Mesenchymal stem cell (in vitro differentiated cells and primary cell): ENCODE data around the gene ABCB10. TPM values are rescaled to one million over a fixed set of nuclear protein-coding genes. Genes with fewer than 3 reads are reported as not detected.

Experiments used
- DNase-seq: peaks from one replicate; pipeline ENCODE4 v3.0.0-alpha.2; 2013
- H2AFZ ChIP-seq: one replicate; pipeline ENCODE4 v1.6.1; 2013; ENCODE audit warnings: low read depth, mild to moderate bottlenecking, control low read depth, inconsistent platforms, low read length, moderate library complexity
- H2AK5ac ChIP-seq: 2 replicates; pipeline ENCODE4 v1.6.1; 2013; ENCODE audit warnings: low read length, moderate library complexity, mild to moderate bottlenecking, inconsistent platforms; ENCODE audit not compliant: severe bottlenecking
- H2BK120ac ChIP-seq: one replicate; pipeline ENCODE4 v1.6.1; 2013; ENCODE audit warnings: low read depth, mild to moderate bottlenecking, inconsistent platforms, low read length, moderate library complexity
- H2BK12ac ChIP-seq, 2 experiments: one replicate each; pipeline ENCODE4 v1.6.1; 2013; ENCODE audit warnings: inconsistent platforms in 2 of 2, low read length in 2 of 2, mild to moderate bottlenecking in 2 of 2, moderate library complexity in 2 of 2, control low read depth in 1 of 2
- H2BK15ac ChIP-seq: one replicate; pipeline ENCODE4 v1.6.1; 2013; ENCODE audit warnings: mild to moderate bottlenecking, low read depth, inconsistent platforms; ENCODE audit not compliant: poor library complexity, severe bottlenecking
- H2BK5ac ChIP-seq: 2 replicates; pipeline ENCODE4 v1.6.1; 2013; ENCODE audit warnings: low read depth, mild to moderate bottlenecking, low read length, control low read depth, inconsistent platforms; ENCODE audit not compliant: poor library complexity, severe bottlenecking
- H3K14ac ChIP-seq, 2 experiments: one replicate each; pipeline ENCODE4 v1.6.1; 2013; ENCODE audit warnings: inconsistent platforms in 2 of 2, low read length in 2 of 2, control low read depth in 1 of 2, mild to moderate bottlenecking in 1 of 2, moderate library complexity in 1 of 2
- H3K18ac ChIP-seq, 2 experiments: one replicate each; pipeline ENCODE4 v1.6.1; 2013; ENCODE audit warnings: inconsistent platforms in 2 of 2, low read length in 2 of 2, control low read depth in 1 of 2, low read depth in 1 of 2, mild to moderate bottlenecking in 1 of 2
- H3K23ac ChIP-seq, 2 experiments: one replicate each; pipeline ENCODE4 v1.6.1; 2013; ENCODE audit warnings: inconsistent platforms in 2 of 2, low read length in 2 of 2, mild to moderate bottlenecking in 2 of 2, moderate library complexity in 2 of 2, control low read depth in 1 of 2
- H3K27ac ChIP-seq: 2 replicates; pipeline ENCODE4 v1.5.1; 2013; ENCODE audit warnings: mild to moderate bottlenecking, moderate library complexity, low read length, control low read depth, inconsistent platforms; ENCODE audit not compliant: poor library complexity, severe bottlenecking
- H3K27me3 ChIP-seq, 2 experiments: 2 replicates each; pipeline versions ENCODE4 v1.6.1 to v1.7.0; 2013; ENCODE audit warnings: low read length in 2 of 2, mild to moderate bottlenecking in 2 of 2, moderate library complexity in 2 of 2, control low read depth in 1 of 2, inconsistent platforms in 1 of 2; ENCODE audit not compliant: control insufficient read depth in 1 of 2, insufficient read depth in 1 of 2
- H3K36me3 ChIP-seq, 2 experiments: 2 replicates each; pipeline versions ENCODE4 v1.6.1 to v1.7.0; 2013; ENCODE audit warnings: low read length in 2 of 2, control low read depth in 1 of 2, inconsistent platforms in 1 of 2, low read depth in 1 of 2, mild to moderate bottlenecking in 1 of 2; ENCODE audit not compliant: insufficient read depth in 2 of 2, control insufficient read depth in 1 of 2
- H3K4ac ChIP-seq, 2 experiments: one replicate each; pipeline ENCODE4 v1.6.1; 2013; ENCODE audit warnings: inconsistent platforms in 2 of 2, low read length in 2 of 2, mild to moderate bottlenecking in 2 of 2, moderate library complexity in 2 of 2, control low read depth in 1 of 2, low read depth in 1 of 2
- H3K4me1 ChIP-seq: 2 replicates; pipeline ENCODE4 v1.6.1; 2013; ENCODE audit warnings: low read depth, low read length, control low read depth; ENCODE audit not compliant: control insufficient read depth, insufficient read depth
- H3K4me2 ChIP-seq: 2 replicates; pipeline ENCODE4 v1.6.1; 2013; ENCODE audit warnings: low read length, mild to moderate bottlenecking, inconsistent platforms; ENCODE audit not compliant: poor library complexity, severe bottlenecking
- H3K4me3 ChIP-seq, 2 experiments: 2 replicates each; pipeline versions ENCODE4 v1.5.1 to v1.7.0; 2013; ENCODE audit warnings: low read length in 2 of 2, mild to moderate bottlenecking in 2 of 2, control low read depth in 1 of 2, low read depth in 1 of 2; ENCODE audit not compliant: insufficient read depth in 1 of 2
- H3K79me1 ChIP-seq: replicated peaks from 2 replicates; pipeline ENCODE4 v1.6.1; 2013; ENCODE audit warnings: mild to moderate bottlenecking, control low read depth, low read length, inconsistent platforms; ENCODE audit not compliant: poor library complexity, severe bottlenecking
- H3K9ac ChIP-seq: 2 replicates; pipeline ENCODE4 v1.7.0; 2013; ENCODE audit warnings: mild to moderate bottlenecking, low read length, moderate library complexity
- H3K9me3 ChIP-seq: 2 replicates; pipeline ENCODE4 v1.7.0; 2013; ENCODE audit warnings: mild to moderate bottlenecking, low read length; ENCODE audit not compliant: control insufficient read depth
- H4K8ac ChIP-seq: one replicate; pipeline ENCODE4 v1.6.1; 2013; ENCODE audit warnings: inconsistent platforms, mild to moderate bottlenecking, low read length, moderate library complexity
- H4K91ac ChIP-seq: one replicate; pipeline ENCODE4 v1.6.1; 2013; ENCODE audit warnings: mild to moderate bottlenecking, low read length, inconsistent platforms
- WGBS: methylation state at CpG from one replicate; pipeline ENCODE4 v1.1.7; 2013; ENCODE audit warnings: mixed read lengths; 5-methylcytosine and 5-hydroxymethylcytosine counted together
- small RNA-seq: library from polyadenylated mRNA; stranded (forward); fragments of <200 nt; extraction: miRNeasy Mini kit (QIAGEN cat#:217004); gene quantifications from one replicate; pipeline ENCODE3, GENCODE V24; 2013; ENCODE audit warnings: low read depth

The ABCB10 gene

GRCh38 chr1:229466887-229467286 is 91.6 kb downstream of the ABCB10 start:
- Histone ChIP-seq H2BK5ac (no peak overlapping the region), H3K14ac (no peak overlapping the region), H2AK5ac (no peak overlapping the region), H3K79me1 (peaks cover 18% of the 10 kb centered on the region), H3K27me3 (no peaks in the 10 kb centered on the region), H4K91ac (no peak overlapping the region), H3K4me3 (no peak overlapping the region), H3K4me1 (no peaks in the 10 kb centered on the region), H3K4me2 (no peak overlapping the region), H3K36me3 (peaks cover 44 to 96% of the 10 kb centered on the region in 2 experiments), H3K9ac (no peak overlapping the region), H2BK15ac (no peak overlapping the region), H3K4ac (no peak overlapping the region), H2AFZ (no peak overlapping the region), H3K18ac (no peak overlapping the region), H2BK120ac (no peak overlapping the region), H2BK12ac (no peak overlapping the region), H3K9me3 (no peaks in the 10 kb centered on the region), H3K23ac (no peak overlapping the region), H4K8ac (no peak overlapping the region), H3K27ac (no peak overlapping the region)
- no peak for DNase-seq
- WGBS: no CpG with 5 or more reads among the region's 1 CpG

Small RNA genes within 50 kb of the gene (small RNA-seq; reads per million reads assigned to genes)
- gene HMGN2P19: not detected
- not detected for gene RNA5SP78
- not detected for gene RNU4-21P
